Uterus (tissue), 2 donors: ENCODE measurements around the gene ALKBH6.

Source experiments
- CTCF ChIP-seq, 4 experiments: fragments of 200-600 bp in 2 of 4; fragments of 450-650 bp in 2 of 4; sonication (generic) in 2 of 4; IDR thresholded peaks; one replicate each; pipeline ENCODE4 v1.5.1; 2016 to 2019; ENCODE audit warnings: antibody characterized with exemption in 4 of 4, mild to moderate bottlenecking in 2 of 4, moderate library complexity in 1 of 4
- POLR2A ChIP-seq, 2 donors: fragments of 450-650 bp; IDR thresholded peaks; one replicate each; pipeline ENCODE4 v1.6.1; 2016; ENCODE audit warnings: antibody characterized with exemption in 2 of 2, mild to moderate bottlenecking in 1 of 2, moderate library complexity in 1 of 2

- TF ChIP-seq CTCF (IDR thresholded peaks at IDR 0.05) (peak in 2 of 4 experiments; percentile 11 to 12), POLR2A (IDR thresholded peaks at IDR 0.05) (no peak)
These were observed at the start of gene ALKBH6 for GRCh38 chr19:36014012-36014924.
